ENCODE measurements around the gene TP53BP1.

Gene TP53BP1

GRCh38 chr15:43527802-43528541 lies 35.0 kb upstream of the TP53BP1 start:
- Histone ChIP-seq H4K20me1 (ENCODE audit: insufficient read depth, low read length) (no peaks in the 10 kb centered on the region), H3K9me2 (ENCODE audit: low read depth, low read length) (no peaks in the 10 kb centered on the region), H3K27me3 (ENCODE audit: insufficient read depth, low read length) (no peaks in the 10 kb centered on the region), H3K4me3 (ENCODE audit: low read depth, low read length, poor library complexity, severe bottlenecking) (no peak overlapping the region), H3K27ac (ENCODE audit: low read depth, low read length, poor library complexity, severe bottlenecking) (no peak overlapping the region), H3K4me2 (ENCODE audit: low read length) (no peak overlapping the region), H3K9ac (ENCODE audit: low read length) (no peak overlapping the region), H3F3A (ENCODE audit: insufficient read depth, low read length) (no peaks in the 10 kb centered on the region), H3K9me3 (ENCODE audit: low read length) (no peaks in the 10 kb centered on the region), H3K36me3 (ENCODE audit: insufficient read depth, low read length) (peaks cover 4% of the 10 kb centered on the region; the same call in 1 of the 2 replicates), H2AFZ (ENCODE audit: low read length) (no peak overlapping the region), H3K79me2 (ENCODE audit: insufficient read depth, low read length) (no peaks in the 10 kb centered on the region), H3K4me1 (ENCODE audit: insufficient read depth, low read length, severe bottlenecking) (no peaks in the 10 kb centered on the region)
- TF ChIP-seq CTCF (IDR thresholded peaks at IDR 0.05; ENCODE audit: low read length): no peak
- TF ChIP-seq EZH2 (IDR thresholded peaks at IDR 0.05; ENCODE audit: borderline replicate concordance, low read length): no peak

DNA sequence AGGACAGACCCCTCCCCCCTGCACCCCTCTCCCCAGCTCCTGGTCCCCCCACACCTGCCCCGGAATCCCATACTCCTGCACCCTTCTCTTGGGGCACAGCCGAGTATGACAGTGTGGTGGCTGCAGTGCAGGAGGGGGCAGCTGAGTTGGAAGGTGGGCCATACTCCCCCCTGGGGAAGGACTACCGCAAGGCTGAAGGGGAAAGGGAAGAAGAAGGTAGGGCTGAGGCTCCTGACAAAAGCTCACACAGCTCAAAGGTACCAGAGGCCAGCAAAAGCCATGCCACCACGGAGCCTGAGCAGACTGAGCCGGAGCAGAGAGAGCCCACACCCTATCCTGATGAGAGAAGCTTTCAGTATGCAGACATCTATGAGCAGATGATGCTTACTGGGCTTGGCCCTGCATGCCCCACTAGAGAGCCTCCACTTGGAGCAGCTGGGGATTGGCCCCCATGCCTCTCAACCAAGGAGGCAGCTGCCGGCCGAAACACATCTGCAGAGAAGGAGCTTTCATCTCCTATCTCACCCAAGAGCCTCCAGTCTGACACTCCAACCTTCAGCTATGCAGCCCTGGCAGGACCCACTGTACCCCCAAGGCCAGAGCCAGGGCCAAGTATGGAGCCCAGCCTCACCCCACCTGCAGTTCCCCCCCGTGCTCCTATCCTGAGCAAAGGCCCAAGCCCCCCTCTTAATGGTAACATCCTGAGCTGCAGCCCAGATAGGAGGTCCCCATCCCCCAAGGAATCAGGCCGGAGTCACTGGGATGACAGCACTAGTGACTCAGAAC lies 34.3 kb upstream of the TP53BP1 start:
- Histone ChIP-seq H3K27me3 (ENCODE audit: insufficient read depth, low read length) (no peaks in the 10 kb centered on the region), H2AFZ (ENCODE audit: low read length) (no peak overlapping the region), H3K4me1 (ENCODE audit: insufficient read depth, low read length, severe bottlenecking) (no peaks in the 10 kb centered on the region), H3K9me3 (ENCODE audit: low read length) (no peaks in the 10 kb centered on the region), H3F3A (ENCODE audit: insufficient read depth, low read length) (no peaks in the 10 kb centered on the region), H3K4me3 (ENCODE audit: low read depth, low read length, poor library complexity, severe bottlenecking) (no peak overlapping the region), H4K20me1 (ENCODE audit: insufficient read depth, low read length) (no peaks in the 10 kb centered on the region), H3K9ac (ENCODE audit: low read length) (no peak overlapping the region), H3K9me2 (ENCODE audit: low read depth, low read length) (no peaks in the 10 kb centered on the region), H3K36me3 (ENCODE audit: insufficient read depth, low read length) (peaks cover 4% of the 10 kb centered on the region; the same call in 1 of the 2 replicates), H3K4me2 (ENCODE audit: low read length) (no peak overlapping the region), H3K79me2 (ENCODE audit: insufficient read depth, low read length) (no peaks in the 10 kb centered on the region), H3K27ac (ENCODE audit: low read depth, low read length, poor library complexity, severe bottlenecking) (no peak overlapping the region)
- TF ChIP-seq EZH2 (IDR thresholded peaks at IDR 0.05; ENCODE audit: borderline replicate concordance, low read length) (no peak), CTCF (IDR thresholded peaks at IDR 0.05; ENCODE audit: low read length) (no peak)

- Histone ChIP-seq H3K4me2 (ENCODE audit: low read length) (no peak overlapping the region), H3K36me3 (ENCODE audit: insufficient read depth, low read length) (peaks cover 9% of the 10 kb centered on the region; the same call in 1 of the 2 replicates), H3K4me1 (ENCODE audit: insufficient read depth, low read length, severe bottlenecking) (no peaks in the 10 kb centered on the region), H3K9me3 (ENCODE audit: low read length) (no peaks in the 10 kb centered on the region), H3K9ac (ENCODE audit: low read length) (no peak overlapping the region), H3K4me3 (ENCODE audit: low read depth, low read length, poor library complexity, severe bottlenecking) (no peak overlapping the region), H4K20me1 (ENCODE audit: insufficient read depth, low read length) (no peaks in the 10 kb centered on the region), H3K9me2 (ENCODE audit: low read depth, low read length) (no peaks in the 10 kb centered on the region), H3K79me2 (ENCODE audit: insufficient read depth, low read length) (no peaks in the 10 kb centered on the region), H3K27ac (ENCODE audit: low read depth, low read length, poor library complexity, severe bottlenecking) (no peak overlapping the region), H3K27me3 (ENCODE audit: insufficient read depth, low read length) (no peaks in the 10 kb centered on the region), H3F3A (ENCODE audit: insufficient read depth, low read length) (no peaks in the 10 kb centered on the region), H2AFZ (ENCODE audit: low read length) (no peak overlapping the region)
- TF ChIP-seq CTCF (IDR thresholded peaks at IDR 0.05; ENCODE audit: low read length) (no peak), EZH2 (IDR thresholded peaks at IDR 0.05; ENCODE audit: borderline replicate concordance, low read length) (no peak)
These were observed 33.4 kb upstream of the TP53BP1 start for GRCh38 chr15:43526261-43526930.

Measured in OCI-LY1 (cell line).